SU-DHL-6 (cell line): ENCODE results near the gene IFI6.

Source experiments
- H2AFZ ChIP-seq: fragments of 200-600 bp; sonication (generic); 2 replicates; pipeline ENCODE4 v1.6.1; 2014; ENCODE audit warnings: low read depth, mild to moderate bottlenecking, moderate library complexity, mixed read lengths, antibody characterized with exemption, low read length; ENCODE audit not compliant: severe bottlenecking
- H3F3A ChIP-seq: fragments of 200-600 bp; shearing (Covaris generic); 2 replicates; pipeline ENCODE4 v1.6.0; 2016; ENCODE audit warnings: antibody characterized with exemption, mild to moderate bottlenecking; ENCODE audit not compliant: insufficient read depth
- H3K27ac ChIP-seq: fragments of 200-600 bp; sonication (generic); 2 replicates; pipeline ENCODE4 v1.5.1; 2016; ENCODE audit warnings: low read depth, mild to moderate bottlenecking, low read length, moderate library complexity, mixed read lengths
- H3K27me3 ChIP-seq: fragments of 200-600 bp; sonication (generic), shearing (Covaris generic); 2 replicates; pipeline ENCODE4 v1.6.0; 2014; ENCODE audit warnings: mild to moderate bottlenecking, low read length
- H3K36me3 ChIP-seq: fragments of 200-600 bp; sonication (generic); 2 replicates; pipeline ENCODE4 v1.6.1; 2014; ENCODE audit warnings: mild to moderate bottlenecking, low read length, mixed read lengths
- H3K4me2 ChIP-seq: fragments of 300-600, 200-600 bp; shearing (Covaris generic), sonication (generic); 2 replicates; pipeline ENCODE4 v1.6.0; 2014; ENCODE audit warnings: low read length, low read depth, mild to moderate bottlenecking; ENCODE audit not compliant: poor library complexity, severe bottlenecking
- H3K4me3 ChIP-seq: fragments of 200-600 bp; sonication (generic); 2 replicates; pipeline ENCODE4 v1.5.1; 2014; ENCODE audit warnings: antibody characterized with exemption, low read length, mild to moderate bottlenecking, mixed read lengths; ENCODE audit not compliant: insufficient read depth, poor library complexity, severe bottlenecking
- H3K79me2 ChIP-seq: fragments of 200-600 bp; sonication (generic); 2 replicates; pipeline ENCODE4 v1.6.1; 2014; ENCODE audit warnings: mild to moderate bottlenecking, low read length, moderate library complexity; ENCODE audit not compliant: insufficient read depth
- H3K9ac ChIP-seq: fragments of 200-600 bp; sonication (generic); 2 replicates; pipeline ENCODE4 v1.7.0; 2014; ENCODE audit warnings: mild to moderate bottlenecking, low read length
- H3K9me2 ChIP-seq: fragments of 200-600 bp; sonication (generic); replicated peaks from 2 replicates; pipeline ENCODE4 v1.6.1; 2014; ENCODE audit warnings: low read length; ENCODE audit not compliant: insufficient read depth
- H3K9me3 ChIP-seq: fragments of 200-600 bp; sonication (generic); 2 replicates; pipeline ENCODE4 v1.6.1; 2014; ENCODE audit warnings: low read length, mixed read lengths; ENCODE audit not compliant: insufficient read depth
- H4K20me1 ChIP-seq: fragments of 200-600 bp; sonication (generic); 2 replicates; pipeline ENCODE4 v1.6.1; 2014; ENCODE audit warnings: low read depth, mild to moderate bottlenecking, antibody characterized with exemption, low read length, moderate library complexity, mixed read lengths
- CTCF ChIP-seq: fragments of 200-600 bp; sonication (generic); IDR thresholded peaks from one replicate; pipeline ENCODE4 v1.5.1; 2017; ENCODE audit warnings: antibody characterized with exemption, mild to moderate bottlenecking, low read length, moderate library complexity; ENCODE audit not compliant: insufficient read depth, poor library complexity, severe bottlenecking
- EZH2phosphoT487 ChIP-seq: fragments of 200-600 bp; sonication (generic), shearing (Covaris generic); conservative IDR thresholded peaks from 2 replicates; pipeline ENCODE4 v1.6.1; 2018; ENCODE audit warnings: mild to moderate bottlenecking, antibody characterized with exemption, low read length, moderate library complexity, mixed read lengths

The IFI6 gene

GRCh38 chr1:27638805-27639204 is 33.2 kb downstream of the IFI6 start:
- Histone ChIP-seq H3K4me3 (no peak overlapping the region), H2AFZ (no peak overlapping the region), H3K9me2 (no peaks in the 10 kb centered on the region), H3K36me3 (no peaks in the 10 kb centered on the region), H3K9ac (no peak overlapping the region), H3K27ac (no peak overlapping the region), H3K79me2 (no peaks in the 10 kb centered on the region), H3K9me3 (no peaks in the 10 kb centered on the region), H3K27me3 (no peaks in the 10 kb centered on the region), H3K4me2 (no peak overlapping the region), H3F3A (no peaks in the 10 kb centered on the region), H4K20me1 (no peaks in the 10 kb centered on the region)
- no peak for TF ChIP-seq EZH2phosphoT487
- no peak for TF ChIP-seq CTCF

- H3K4me3 ChIP-seq = no peak overlapping the region
- no peaks in the 10 kb centered on the region for H4K20me1 ChIP-seq
- no peak overlapping the region for H3K9ac ChIP-seq
- H3K27me3 ChIP-seq = no peaks in the 10 kb centered on the region
- H3K9me2 ChIP-seq = no peaks in the 10 kb centered on the region
- no peak for TF ChIP-seq EZH2phosphoT487
- TF ChIP-seq CTCF = no peak
- H3K9me3 ChIP-seq = no peaks in the 10 kb centered on the region
- H3K79me2 ChIP-seq = no peaks in the 10 kb centered on the region
- no peak overlapping the region for H3K27ac ChIP-seq
- no peaks in the 10 kb centered on the region for H3K36me3 ChIP-seq
- no peak overlapping the region for H2AFZ ChIP-seq
- H3F3A ChIP-seq = no peaks in the 10 kb centered on the region
- no peak overlapping the region for H3K4me2 ChIP-seq
Observed at GRCh38 chr1:27638047-27638734, 33.8 kb downstream of the IFI6 start.

GRCh38 chr1:27635396-27636142 is 36.4 kb downstream of the IFI6 start:
- no peak overlapping the region for H2AFZ ChIP-seq
- no peaks in the 10 kb centered on the region for H3K79me2 ChIP-seq
- no peaks in the 10 kb centered on the region for H3F3A ChIP-seq
- TF ChIP-seq CTCF (no peak), EZH2phosphoT487 (no peak)
- no peak overlapping the region for H3K4me2 ChIP-seq
- no peaks in the 10 kb centered on the region for H3K9me2 ChIP-seq
- H3K9ac ChIP-seq = no peak overlapping the region
- no peaks in the 10 kb centered on the region for H3K9me3 ChIP-seq
- no peaks in the 10 kb centered on the region for H3K27me3 ChIP-seq
- H4K20me1 ChIP-seq = no peaks in the 10 kb centered on the region
- no peaks in the 10 kb centered on the region for H3K36me3 ChIP-seq
- H3K4me3 ChIP-seq = no peak overlapping the region
- H3K27ac ChIP-seq = no peak overlapping the region
